HG03095 (cell line): ENCODE measurements around the gene IL2.
A peak's percentile ranks its signal among the peaks of the same experiment; 100 is the strongest.

Source experiments
- ATAC-seq: cut with Tn5 transposase; IDR thresholded peaks from one replicate; pipeline ENCODE4 v1.9.1; 2021; ENCODE audit warnings: moderate library complexity; ENCODE audit not compliant: unreplicated experiment

The IL2 gene

GRCh38 chr4:122456231-122457116 lies at the start of gene IL2:
IL2 (minus strand) TSS chr4:122456725; CDS start chr4:122456440, 285 bp downstream.
- no peak for ATAC-seq

- ATAC-seq = no peak
These were observed 46.7 kb upstream of the IL2 start for GRCh38 chr4:122503214-122503613.

GRCh38 chr4:122500852-122501501 lies 44.5 kb upstream of the IL2 start:
- ATAC-seq = no peak

GRCh38 chr4:122489061-122489460 lies 32.5 kb upstream of the IL2 start:
- no peak for ATAC-seq

GRCh38 chr4:122483481-122483880 lies 27.0 kb upstream of the IL2 start:
- ATAC-seq = no peak

GRCh38 chr4:122481766-122482405 lies 25.4 kb upstream of the IL2 start:
- ATAC-seq = no peak

- ATAC-seq = no peak
These were observed 24.3 kb upstream of the IL2 start for GRCh38 chr4:122480655-122481487.

- ATAC-seq = no peak
These were observed 23.5 kb upstream of the IL2 start for GRCh38 chr4:122479935-122480416.

- ATAC-seq = no peak
These were observed 20.2 kb upstream of the IL2 start for GRCh38 chr4:122476745-122477144.

- no peak for ATAC-seq
These were observed 19.6 kb upstream of the IL2 start for GRCh38 chr4:122476126-122476525.

- no peak for ATAC-seq
These were observed 18.7 kb upstream of the IL2 start for GRCh38 chr4:122475233-122475632.

- ATAC-seq = no peak
These were observed 12.9 kb upstream of the IL2 start for GRCh38 chr4:122469457-122469856.

GRCh38 chr4:122458625-122459024 lies 2.1 kb upstream of the IL2 start:
- peak; percentile 82 for ATAC-seq

- ATAC-seq = no peak
These were observed 3.0 kb downstream of the IL2 start for GRCh38 chr4:122453384-122453995.

- no peak for ATAC-seq
These were observed 5.7 kb downstream of the IL2 start for GRCh38 chr4:122450847-122451246.

- no peak for ATAC-seq
These were observed 22.2 kb downstream of the IL2 start for GRCh38 chr4:122434285-122434684.

- ATAC-seq = no peak
These were observed 25.2 kb downstream of the IL2 start for GRCh38 chr4:122431351-122431750.

GRCh38 chr4:122423246-122423645 lies 33.3 kb downstream of the IL2 start:
- no peak for ATAC-seq

- no peak for ATAC-seq
These were observed 44.0 kb downstream of the IL2 start for GRCh38 chr4:122412547-122412946.

- ATAC-seq = no peak
These were observed 52.7 kb downstream of the IL2 start for GRCh38 chr4:122403861-122404260.
